Effector memory CD8-positive, alpha-beta T cell (primary cell): ENCODE data around the gene NIPAL4.
"Not testable (repeated sequence)": the region's sequence is repeated elsewhere in the genome, so short reads cannot be mapped to it uniquely, and the experiment has no call there.

Experiments used
- ATAC-seq: fragments of 150-1000 bp; cut with Tn5 transposase; replicated peaks from 2 replicates; pipeline ENCODE4 v1.10.0; 2021; ENCODE audit warnings: mild to moderate bottlenecking, moderate library complexity
- DNase-seq, 3 experiments: peaks; one replicate each; pipeline ENCODE4 v3.0.0; 2021
- H3K27ac Mint-ChIP-seq, 2 donors: one replicate each; pipeline ENCODE4 v1.8.0; 2022; ENCODE audit warnings: mild to moderate bottlenecking in 2 of 2, mixed read lengths in 2 of 2, moderate library complexity in 2 of 2
- H3K27me3 Mint-ChIP-seq, 2 donors: one replicate each; pipeline ENCODE4 v1.8.0; 2022; ENCODE audit warnings: mixed read lengths in 2 of 2
- H3K36me3 Mint-ChIP-seq: one replicate; pipeline ENCODE4 v1.8.0; 2022; ENCODE audit warnings: mild to moderate bottlenecking, moderate library complexity, mixed read lengths; ENCODE audit not compliant: insufficient read depth
- H3K4me1 Mint-ChIP-seq, 2 donors: one replicate each; pipeline ENCODE4 v1.8.0; 2022; ENCODE audit warnings: low read depth in 2 of 2, mixed read lengths in 2 of 2
- H3K4me3 Mint-ChIP-seq, 2 donors: one replicate each; pipeline ENCODE4 v1.8.0; 2022; ENCODE audit warnings: mild to moderate bottlenecking in 2 of 2, mixed read lengths in 2 of 2, moderate library complexity in 2 of 2
- H3K9me3 Mint-ChIP-seq, 2 donors: one replicate each; pipeline ENCODE4 v1.8.0; 2022; ENCODE audit warnings: mixed read lengths in 2 of 2
- total RNA-seq, 9 experiments: gene quantifications; one replicate each; lab custom pipeline; 2026; lab: John Stamatoyannopoulos, UW

The NIPAL4 gene
- 0 to 8.7 (median 0.42) reads per million in 9 experiments for total RNA-seq

- peaks cover 12 to 23% of the 10 kb centered on the region in 2 donors for H3K4me1 Mint-ChIP-seq
- H3K27me3 Mint-ChIP-seq: peaks cover 32 to 43% of the 10 kb centered on the region in 2 donors
- peak; percentile 72 for ATAC-seq
- H3K36me3 Mint-ChIP-seq: no peaks in the 10 kb centered on the region
- peak in 2 of 3 experiments; percentile 5 to 8 for DNase-seq
- H3K27ac Mint-ChIP-seq: peak within 1 kb of the TSS in 1 of 2 donors; percentile 33
- H3K4me3 Mint-ChIP-seq: peak within 1 kb of the TSS; percentile 71 to 72
- no peaks in the 10 kb centered on the region for H3K9me3 Mint-ChIP-seq
Observed at GRCh38 chr5:157459715-157460599, at the start of gene NIPAL4. Gene NIPAL4, plus strand, starts transcription at chr5:157460213. Its CDS starts 108 bp downstream, at chr5:157460321.

- peaks cover 5 to 9% of the 10 kb centered on the region in 2 donors for H3K27me3 Mint-ChIP-seq
- no peaks in the 10 kb centered on the region for H3K4me1 Mint-ChIP-seq
- H3K27ac Mint-ChIP-seq: no peak overlapping the region
Observed at GRCh38 chr5:157415838-157416237, 44.2 kb upstream of the NIPAL4 start.

GRCh38 chr5:157419521-157419920 is 40.5 kb upstream of the NIPAL4 start:
- H3K4me3 Mint-ChIP-seq, H3K36me3 Mint-ChIP-seq, H3K4me1 Mint-ChIP-seq, H3K27ac Mint-ChIP-seq, DNase-seq, H3K9me3 Mint-ChIP-seq, ATAC-seq, H3K27me3 Mint-ChIP-seq: not testable (repeated sequence)

More at GRCh38 chr5:157415838-157416237, 44.2 kb upstream of the NIPAL4 start:
- Mint-ChIP-seq H3K9me3 (no peaks in the 10 kb centered on the region), H3K4me3 (no peak overlapping the region), H3K36me3 (no peaks in the 10 kb centered on the region)
- ATAC-seq: no peak
- DNase-seq: no peak

- not testable (repeated sequence) for H3K4me3 Mint-ChIP-seq, H3K9me3 Mint-ChIP-seq, DNase-seq, ATAC-seq, H3K36me3 Mint-ChIP-seq, H3K27me3 Mint-ChIP-seq, H3K4me1 Mint-ChIP-seq
- peak overlapping the region in 1 of 2 donors; percentile 41 for H3K27ac Mint-ChIP-seq
Observed at GRCh38 chr5:157429920-157430319, 30.1 kb upstream of the NIPAL4 start.

GRCh38 chr5:157431544-157432200 is 28.3 kb upstream of the NIPAL4 start:
- ATAC-seq: peak; percentile 84
- peaks cover 21 to 25% of the 10 kb centered on the region in 2 donors for H3K27me3 Mint-ChIP-seq
- no peak overlapping the region for H3K4me3 Mint-ChIP-seq
- H3K36me3 Mint-ChIP-seq: peaks cover 4% of the 10 kb centered on the region
- peak; percentile 15 to 31 (median 26) for DNase-seq
- H3K4me1 Mint-ChIP-seq: no peaks in the 10 kb centered on the region
- peak overlapping the region in 1 of 2 donors; percentile 42 for H3K27ac Mint-ChIP-seq
- H3K9me3 Mint-ChIP-seq: no peaks in the 10 kb centered on the region

GRCh38 chr5:157434096-157434495 is 25.9 kb upstream of the NIPAL4 start:
- peaks cover 21 to 25% of the 10 kb centered on the region in 2 donors for H3K27me3 Mint-ChIP-seq
- no peaks in the 10 kb centered on the region for H3K4me1 Mint-ChIP-seq
- H3K4me3 Mint-ChIP-seq: no peak overlapping the region
- H3K36me3 Mint-ChIP-seq: peaks cover 4% of the 10 kb centered on the region
- no peak for ATAC-seq
- H3K9me3 Mint-ChIP-seq: no peaks in the 10 kb centered on the region
- no peak for DNase-seq
- H3K27ac Mint-ChIP-seq: no peak overlapping the region

GRCh38 chr5:157443041-157443549 is 16.9 kb upstream of the NIPAL4 start:
- Mint-ChIP-seq H3K27ac (no peak overlapping the region), H3K27me3 (peaks cover 0 to 7% of the 10 kb centered on the region in 2 donors), H3K36me3 (no peaks in the 10 kb centered on the region), H3K9me3 (no peaks in the 10 kb centered on the region), H3K4me1 (no peaks in the 10 kb centered on the region), H3K4me3 (no peak overlapping the region)
- DNase-seq: no peak
- no peak for ATAC-seq

GRCh38 chr5:157444224-157444623 is 15.8 kb upstream of the NIPAL4 start:
- ATAC-seq (no peak), DNase-seq (no peak)
- Mint-ChIP-seq H3K27me3 (peaks cover 0 to 7% of the 10 kb centered on the region in 2 donors), H3K4me1 (no peaks in the 10 kb centered on the region), H3K9me3 (no peaks in the 10 kb centered on the region), H3K4me3 (no peak overlapping the region), H3K36me3 (no peaks in the 10 kb centered on the region), H3K27ac (no peak overlapping the region)

GRCh38 chr5:157445745-157446411 is 14.1 kb upstream of the NIPAL4 start:
- Mint-ChIP-seq H3K27me3 (peaks cover 0 to 7% of the 10 kb centered on the region in 2 donors), H3K4me1 (no peaks in the 10 kb centered on the region), H3K4me3 (no peak overlapping the region), H3K9me3 (no peaks in the 10 kb centered on the region), H3K36me3 (no peaks in the 10 kb centered on the region), H3K27ac (no peak overlapping the region)
- ATAC-seq (no peak), DNase-seq (no peak)

- Mint-ChIP-seq H3K27me3 (peaks cover 0 to 7% of the 10 kb centered on the region in 2 donors), H3K27ac (no peak overlapping the region), H3K4me3 (no peak overlapping the region), H3K4me1 (no peaks in the 10 kb centered on the region), H3K9me3 (no peaks in the 10 kb centered on the region), H3K36me3 (no peaks in the 10 kb centered on the region)
- ATAC-seq: no peak
- no peak for DNase-seq
Observed at GRCh38 chr5:157446412-157446935, 13.5 kb upstream of the NIPAL4 start.

GRCh38 chr5:157447201-157447637 is 12.8 kb upstream of the NIPAL4 start:
- Mint-ChIP-seq H3K4me1 (no peaks in the 10 kb centered on the region), H3K27me3 (peaks cover 0 to 7% of the 10 kb centered on the region in 2 donors), H3K9me3 (no peaks in the 10 kb centered on the region), H3K4me3 (no peak overlapping the region), H3K36me3 (no peaks in the 10 kb centered on the region), H3K27ac (no peak overlapping the region)
- DNase-seq (no peak), ATAC-seq (no peak)

GRCh38 chr5:157449011-157449723 is 10.8 kb upstream of the NIPAL4 start:
- Mint-ChIP-seq H3K27ac (no peak overlapping the region), H3K36me3 (no peaks in the 10 kb centered on the region), H3K4me1 (no peaks in the 10 kb centered on the region), H3K9me3 (no peaks in the 10 kb centered on the region), H3K4me3 (no peak overlapping the region), H3K27me3 (no peaks in the 10 kb centered on the region)
- ATAC-seq (no peak), DNase-seq (no peak)
